WTC11 (cell line): Measurements from ENCODE around the gene AFP. TPM values are rescaled to one million over a fixed set of nuclear protein-coding genes. Genes with fewer than 3 reads are reported as not detected.

Experiments
- ATAC-seq: fragments of 200-7000 bp; cut with Tn5 transposase; 2 replicates; pipeline ENCODE4 v1.10.0; 2021; ENCODE audit warnings: mild to moderate bottlenecking, moderate library complexity
- CTCF ChIA-PET: fragments of 300-600 bp; sonication (Branson Sonifier 250); formaldehyde crosslinking; loops from one replicate; lab custom pipeline; 2021; ENCODE audit warnings: antibody characterized with exemption; lab: Charles Lee
- POLR2A ChIA-PET: fragments of 350-600 bp; sonication (Branson Sonifier 250); formaldehyde crosslinking; loops from one replicate; lab custom pipeline; 2021; ENCODE audit warnings: antibody characterized with exemption; lab: Charles Lee
- DNase-seq: peaks from one replicate; pipeline ENCODE4 v3.0.0; 2021; ENCODE audit warnings: low spot score
- H3K27ac Mint-ChIP-seq: 2 replicates; pipeline ENCODE4 v1.8.0; 2021; ENCODE audit warnings: mixed read lengths
- H3K27me3 Mint-ChIP-seq: 2 replicates; pipeline ENCODE4 v1.8.0; 2021; ENCODE audit warnings: low read depth, mild to moderate bottlenecking, moderate library complexity, mixed read lengths
- H3K36me3 Mint-ChIP-seq: 2 replicates; pipeline ENCODE4 v1.8.0; 2021; ENCODE audit warnings: mixed read lengths
- H3K4me1 Mint-ChIP-seq: 2 replicates; pipeline ENCODE4 v1.8.0; 2022; ENCODE audit warnings: mixed read lengths
- H3K4me3 Mint-ChIP-seq: 2 replicates; pipeline ENCODE4 v1.8.0; 2021; ENCODE audit warnings: mild to moderate bottlenecking, moderate library complexity, mixed read lengths
- H3K9me3 Mint-ChIP-seq: 2 replicates; pipeline ENCODE4 v1.8.0; 2021; ENCODE audit warnings: mixed read lengths
- CREB1 ChIP-seq: sonication (generic); formaldehyde crosslinking; IDR thresholded peaks from 2 replicates; pipeline ENCODE4 v1.8.0; 2023; ENCODE audit warnings: mild to moderate bottlenecking, missing genetic modification reagents
- ELF4 ChIP-seq: sonication (generic); formaldehyde crosslinking; IDR thresholded peaks from 2 replicates; pipeline ENCODE4 v1.8.1; 2022; ENCODE audit warnings: low read depth, mild to moderate bottlenecking, moderate library complexity, missing genetic modification reagents
- FOXJ3 ChIP-seq: sonication (generic); formaldehyde crosslinking; IDR thresholded peaks from 2 replicates; pipeline ENCODE4 v1.9.0; 2021; ENCODE audit warnings: missing genetic modification reagents, mild to moderate bottlenecking, borderline replicate concordance
- HMGA2 ChIP-seq: fragments of 250-450 bp; sonication (Bioruptor Pico); IDR thresholded peaks from 2 replicates; pipeline ENCODE4 v1.4.0; 2021; ENCODE audit warnings: mild to moderate bottlenecking, moderate library complexity
- NFYB ChIP-seq: sonication (generic); formaldehyde crosslinking; conservative IDR thresholded peaks from 2 replicates; pipeline ENCODE4 v1.8.0; 2022; ENCODE audit warnings: low read depth, missing genetic modification reagents
- PRRX2 ChIP-seq: fragments of 250-450 bp; sonication (Bioruptor Pico); IDR thresholded peaks from 2 replicates; pipeline ENCODE4 v1.8.0; 2021; ENCODE audit warnings: mild to moderate bottlenecking
- SMAD3 ChIP-seq: sonication (generic); formaldehyde crosslinking; IDR thresholded peaks from 2 replicates; pipeline ENCODE4 v1.8.0; 2022; ENCODE audit warnings: missing genetic modification reagents, mild to moderate bottlenecking, borderline replicate concordance
- SP1 ChIP-seq: sonication (generic); formaldehyde crosslinking; conservative IDR thresholded peaks from 2 replicates; pipeline ENCODE4 v1.8.1; 2022; ENCODE audit warnings: missing genetic modification reagents
- TP53 ChIP-seq: sonication (generic); formaldehyde crosslinking; IDR thresholded peaks from 2 replicates; pipeline ENCODE4 v1.8.1; 2023; ENCODE audit warnings: mild to moderate bottlenecking, missing genetic modification reagents
- ZNF219 ChIP-seq: sonication (generic); formaldehyde crosslinking; IDR thresholded peaks from 2 replicates; pipeline ENCODE4 v1.8.0; 2023; ENCODE audit warnings: missing genetic modification reagents, mild to moderate bottlenecking, borderline replicate concordance
- total RNA-seq: library from RNA; stranded (reverse); gene quantifications from 3 replicates; pipeline ENCODE4 v1.2.3, GENCODE V29; 2021
- TF ChIP-seq, protein P1 (sequence below): sonication (generic); formaldehyde crosslinking; IDR thresholded peaks from 2 replicates; pipeline ENCODE4 v1.8.1; 2022; ENCODE audit warnings: low read depth, missing genetic modification reagents, borderline replicate concordance
- TF ChIP-seq, protein P2 (sequence below): sonication (generic); formaldehyde crosslinking; IDR thresholded peaks from 2 replicates; pipeline ENCODE4 v1.8.0; 2023; ENCODE audit warnings: missing genetic modification reagents, mild to moderate bottlenecking, borderline replicate concordance
- TF ChIP-seq, protein P3 (sequence below): sonication (generic); formaldehyde crosslinking; IDR thresholded peaks from 2 replicates; pipeline ENCODE4 v1.8.1; 2023; ENCODE audit warnings: mild to moderate bottlenecking, missing genetic modification reagents
- TF ChIP-seq, protein P4 (sequence below): fragments of 250-450 bp; sonication (Bioruptor Pico); IDR thresholded peaks from 2 replicates; pipeline ENCODE4 v1.9.0; 2021; ENCODE audit warnings: mild to moderate bottlenecking, borderline replicate concordance
- TF ChIP-seq, protein P5 (sequence below): sonication (generic); formaldehyde crosslinking; IDR thresholded peaks from 2 replicates; pipeline ENCODE4 v1.8.1; 2022; ENCODE audit warnings: mild to moderate bottlenecking, moderate library complexity, missing genetic modification reagents
- TF ChIP-seq, protein P6 (sequence below): sonication (generic); formaldehyde crosslinking; IDR thresholded peaks from 2 replicates; pipeline ENCODE4 v1.8.1; 2023; ENCODE audit warnings: mild to moderate bottlenecking, missing genetic modification reagents, moderate library complexity

The AFP gene
- total RNA-seq, 1 experiment from 2014 or later = 1.8 TPM

DNA sequence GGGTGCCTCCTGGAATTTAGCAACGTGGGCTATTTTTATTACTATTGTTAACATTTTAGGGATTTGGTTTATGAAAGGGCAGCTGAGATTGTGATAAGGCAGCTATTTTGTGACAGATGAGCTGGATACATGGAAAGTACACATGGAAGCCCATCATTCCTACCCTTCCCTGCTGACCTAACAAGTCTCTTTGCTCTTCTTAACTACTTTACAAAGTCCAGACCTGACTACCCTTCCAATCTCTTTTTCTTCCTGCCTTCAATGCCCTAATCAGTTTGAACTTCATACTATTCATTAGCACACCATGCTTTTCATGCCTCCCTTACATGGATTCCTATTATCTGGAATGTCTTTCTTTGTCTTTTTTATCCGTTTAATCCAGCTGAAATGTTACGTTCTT is 9.4 kb upstream of the AFP start:
- no peak for TF ChIP-seq SMAD3
- TF ChIP-seq, protein P1, sequence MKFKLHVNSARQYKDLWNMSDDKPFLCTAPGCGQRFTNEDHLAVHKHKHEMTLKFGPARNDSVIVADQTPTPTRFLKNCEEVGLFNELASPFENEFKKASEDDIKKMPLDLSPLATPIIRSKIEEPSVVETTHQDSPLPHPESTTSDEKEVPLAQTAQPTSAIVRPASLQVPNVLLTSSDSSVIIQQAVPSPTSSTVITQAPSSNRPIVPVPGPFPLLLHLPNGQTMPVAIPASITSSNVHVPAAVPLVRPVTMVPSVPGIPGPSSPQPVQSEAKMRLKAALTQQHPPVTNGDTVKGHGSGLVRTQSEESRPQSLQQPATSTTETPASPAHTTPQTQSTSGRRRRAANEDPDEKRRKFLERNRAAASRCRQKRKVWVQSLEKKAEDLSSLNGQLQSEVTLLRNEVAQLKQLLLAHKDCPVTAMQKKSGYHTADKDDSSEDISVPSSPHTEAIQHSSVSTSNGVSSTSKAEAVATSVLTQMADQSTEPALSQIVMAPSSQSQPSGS (CRISPR knock-in tag) = no peak
- TF ChIP-seq TP53 (CRISPR knock-in tag) = no peak
- no peak for TF ChIP-seq ZNF219 (CRISPR knock-in tag)
- no peak for TF ChIP-seq PRRX2 (CRISPR knock-in tag)
- TF ChIP-seq ELF4 = no peak
- TF ChIP-seq, protein P2, sequence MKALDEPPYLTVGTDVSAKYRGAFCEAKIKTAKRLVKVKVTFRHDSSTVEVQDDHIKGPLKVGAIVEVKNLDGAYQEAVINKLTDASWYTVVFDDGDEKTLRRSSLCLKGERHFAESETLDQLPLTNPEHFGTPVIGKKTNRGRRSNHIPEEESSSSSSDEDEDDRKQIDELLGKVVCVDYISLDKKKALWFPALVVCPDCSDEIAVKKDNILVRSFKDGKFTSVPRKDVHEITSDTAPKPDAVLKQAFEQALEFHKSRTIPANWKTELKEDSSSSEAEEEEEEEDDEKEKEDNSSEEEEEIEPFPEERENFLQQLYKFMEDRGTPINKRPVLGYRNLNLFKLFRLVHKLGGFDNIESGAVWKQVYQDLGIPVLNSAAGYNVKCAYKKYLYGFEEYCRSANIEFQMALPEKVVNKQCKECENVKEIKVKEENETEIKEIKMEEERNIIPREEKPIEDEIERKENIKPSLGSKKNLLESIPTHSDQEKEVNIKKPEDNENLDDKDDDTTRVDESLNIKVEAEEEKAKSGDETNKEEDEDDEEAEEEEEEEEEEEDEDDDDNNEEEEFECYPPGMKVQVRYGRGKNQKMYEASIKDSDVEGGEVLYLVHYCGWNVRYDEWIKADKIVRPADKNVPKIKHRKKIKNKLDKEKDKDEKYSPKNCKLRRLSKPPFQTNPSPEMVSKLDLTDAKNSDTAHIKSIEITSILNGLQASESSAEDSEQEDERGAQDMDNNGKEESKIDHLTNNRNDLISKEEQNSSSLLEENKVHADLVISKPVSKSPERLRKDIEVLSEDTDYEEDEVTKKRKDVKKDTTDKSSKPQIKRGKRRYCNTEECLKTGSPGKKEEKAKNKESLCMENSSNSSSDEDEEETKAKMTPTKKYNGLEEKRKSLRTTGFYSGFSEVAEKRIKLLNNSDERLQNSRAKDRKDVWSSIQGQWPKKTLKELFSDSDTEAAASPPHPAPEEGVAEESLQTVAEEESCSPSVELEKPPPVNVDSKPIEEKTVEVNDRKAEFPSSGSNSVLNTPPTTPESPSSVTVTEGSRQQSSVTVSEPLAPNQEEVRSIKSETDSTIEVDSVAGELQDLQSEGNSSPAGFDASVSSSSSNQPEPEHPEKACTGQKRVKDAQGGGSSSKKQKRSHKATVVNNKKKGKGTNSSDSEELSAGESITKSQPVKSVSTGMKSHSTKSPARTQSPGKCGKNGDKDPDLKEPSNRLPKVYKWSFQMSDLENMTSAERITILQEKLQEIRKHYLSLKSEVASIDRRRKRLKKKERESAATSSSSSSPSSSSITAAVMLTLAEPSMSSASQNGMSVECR (CRISPR knock-in tag) = no peak
- TF ChIP-seq FOXJ3 (CRISPR knock-in tag) = no peak
- TF ChIP-seq SP1 (CRISPR knock-in tag) = no peak
- TF ChIP-seq NFYB (CRISPR knock-in tag) = no peak
- TF ChIP-seq, protein P3, sequence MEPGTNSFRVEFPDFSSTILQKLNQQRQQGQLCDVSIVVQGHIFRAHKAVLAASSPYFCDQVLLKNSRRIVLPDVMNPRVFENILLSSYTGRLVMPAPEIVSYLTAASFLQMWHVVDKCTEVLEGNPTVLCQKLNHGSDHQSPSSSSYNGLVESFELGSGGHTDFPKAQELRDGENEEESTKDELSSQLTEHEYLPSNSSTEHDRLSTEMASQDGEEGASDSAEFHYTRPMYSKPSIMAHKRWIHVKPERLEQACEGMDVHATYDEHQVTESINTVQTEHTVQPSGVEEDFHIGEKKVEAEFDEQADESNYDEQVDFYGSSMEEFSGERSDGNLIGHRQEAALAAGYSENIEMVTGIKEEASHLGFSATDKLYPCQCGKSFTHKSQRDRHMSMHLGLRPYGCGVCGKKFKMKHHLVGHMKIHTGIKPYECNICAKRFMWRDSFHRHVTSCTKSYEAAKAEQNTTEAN (CRISPR knock-in tag) = no peak
- TF ChIP-seq, protein P4, sequence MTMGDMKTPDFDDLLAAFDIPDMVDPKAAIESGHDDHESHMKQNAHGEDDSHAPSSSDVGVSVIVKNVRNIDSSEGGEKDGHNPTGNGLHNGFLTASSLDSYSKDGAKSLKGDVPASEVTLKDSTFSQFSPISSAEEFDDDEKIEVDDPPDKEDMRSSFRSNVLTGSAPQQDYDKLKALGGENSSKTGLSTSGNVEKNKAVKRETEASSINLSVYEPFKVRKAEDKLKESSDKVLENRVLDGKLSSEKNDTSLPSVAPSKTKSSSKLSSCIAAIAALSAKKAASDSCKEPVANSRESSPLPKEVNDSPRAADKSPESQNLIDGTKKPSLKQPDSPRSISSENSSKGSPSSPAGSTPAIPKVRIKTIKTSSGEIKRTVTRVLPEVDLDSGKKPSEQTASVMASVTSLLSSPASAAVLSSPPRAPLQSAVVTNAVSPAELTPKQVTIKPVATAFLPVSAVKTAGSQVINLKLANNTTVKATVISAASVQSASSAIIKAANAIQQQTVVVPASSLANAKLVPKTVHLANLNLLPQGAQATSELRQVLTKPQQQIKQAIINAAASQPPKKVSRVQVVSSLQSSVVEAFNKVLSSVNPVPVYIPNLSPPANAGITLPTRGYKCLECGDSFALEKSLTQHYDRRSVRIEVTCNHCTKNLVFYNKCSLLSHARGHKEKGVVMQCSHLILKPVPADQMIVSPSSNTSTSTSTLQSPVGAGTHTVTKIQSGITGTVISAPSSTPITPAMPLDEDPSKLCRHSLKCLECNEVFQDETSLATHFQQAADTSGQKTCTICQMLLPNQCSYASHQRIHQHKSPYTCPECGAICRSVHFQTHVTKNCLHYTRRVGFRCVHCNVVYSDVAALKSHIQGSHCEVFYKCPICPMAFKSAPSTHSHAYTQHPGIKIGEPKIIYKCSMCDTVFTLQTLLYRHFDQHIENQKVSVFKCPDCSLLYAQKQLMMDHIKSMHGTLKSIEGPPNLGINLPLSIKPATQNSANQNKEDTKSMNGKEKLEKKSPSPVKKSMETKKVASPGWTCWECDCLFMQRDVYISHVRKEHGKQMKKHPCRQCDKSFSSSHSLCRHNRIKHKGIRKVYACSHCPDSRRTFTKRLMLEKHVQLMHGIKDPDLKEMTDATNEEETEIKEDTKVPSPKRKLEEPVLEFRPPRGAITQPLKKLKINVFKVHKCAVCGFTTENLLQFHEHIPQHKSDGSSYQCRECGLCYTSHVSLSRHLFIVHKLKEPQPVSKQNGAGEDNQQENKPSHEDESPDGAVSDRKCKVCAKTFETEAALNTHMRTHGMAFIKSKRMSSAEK (CRISPR knock-in tag) = no peak
- no peak for TF ChIP-seq HMGA2
- no peak for TF ChIP-seq CREB1 (CRISPR knock-in tag)
- TF ChIP-seq, protein P5, sequence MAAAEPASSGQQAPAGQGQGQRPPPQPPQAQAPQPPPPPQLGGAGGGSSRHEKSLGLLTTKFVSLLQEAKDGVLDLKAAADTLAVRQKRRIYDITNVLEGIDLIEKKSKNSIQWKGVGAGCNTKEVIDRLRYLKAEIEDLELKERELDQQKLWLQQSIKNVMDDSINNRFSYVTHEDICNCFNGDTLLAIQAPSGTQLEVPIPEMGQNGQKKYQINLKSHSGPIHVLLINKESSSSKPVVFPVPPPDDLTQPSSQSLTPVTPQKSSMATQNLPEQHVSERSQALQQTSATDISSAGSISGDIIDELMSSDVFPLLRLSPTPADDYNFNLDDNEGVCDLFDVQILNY (CRISPR knock-in tag) = no peak
- TF ChIP-seq, protein P6, sequence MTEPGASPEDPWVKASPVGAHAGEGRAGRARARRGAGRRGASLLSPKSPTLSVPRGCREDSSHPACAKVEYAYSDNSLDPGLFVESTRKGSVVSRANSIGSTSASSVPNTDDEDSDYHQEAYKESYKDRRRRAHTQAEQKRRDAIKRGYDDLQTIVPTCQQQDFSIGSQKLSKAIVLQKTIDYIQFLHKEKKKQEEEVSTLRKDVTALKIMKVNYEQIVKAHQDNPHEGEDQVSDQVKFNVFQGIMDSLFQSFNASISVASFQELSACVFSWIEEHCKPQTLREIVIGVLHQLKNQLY (CRISPR knock-in tag) = no peak
- Mint-ChIP-seq H3K4me3 (no peak overlapping the region), H3K9me3 (no peaks in the 10 kb centered on the region), H3K4me1 (no peaks in the 10 kb centered on the region), H3K27ac (no peak overlapping the region), H3K27me3 (no peaks in the 10 kb centered on the region), H3K36me3 (no peaks in the 10 kb centered on the region)
- POLR2A ChIA-PET = no interaction called here
- CTCF ChIA-PET = no interaction called here
- ATAC-seq = no peak
- DNase-seq = no peak
